K562 (cell line): Measurements from ENCODE around the gene JADE2. TPM values are rescaled to one million over a fixed set of nuclear protein-coding genes. Genes with fewer than 3 reads are reported as not detected.
A peak's percentile ranks its signal among the peaks of the same experiment; 100 is the strongest.

Experiments used
- BRCA1 ChIP-seq, 2 experiments: fragments of 450-650 bp in 1 of 2; sonication (generic) in 1 of 2; formaldehyde crosslinking in 1 of 2; IDR thresholded peaks; 2 replicates each; pipeline versions ENCODE4 v1.5.0 to v1.6.1; 2017 to 2020; ENCODE audit warnings: mild to moderate bottlenecking in 1 of 2, missing genetic modification reagents in 1 of 2
- KDM2B ChIP-seq: fragments of 250-450 bp; sonication (Bioruptor Pico); IDR thresholded peaks from 2 replicates; pipeline ENCODE4 v1.8.0; 2021; ENCODE audit warnings: mild to moderate bottlenecking, moderate library complexity
- KLF1 ChIP-seq: fragments of 450-650 bp; IDR thresholded peaks from 2 replicates; pipeline ENCODE4 v1.6.1; 2016; ENCODE audit warnings: missing genetic modification characterization, missing compliant biosample characterization
- PHF21A ChIP-seq: fragments of 450-650 bp; IDR thresholded peaks from 2 replicates; pipeline ENCODE4 v1.6.1; 2017; ENCODE audit warnings: low read depth, borderline replicate concordance
- ZNF184 ChIP-seq: sonication (generic); formaldehyde crosslinking; IDR thresholded peaks from 2 replicates; pipeline ENCODE4 v1.5.0; 2020; ENCODE audit warnings: missing genetic modification reagents
- ZNF561 ChIP-seq: fragments of 450-650 bp; formaldehyde crosslinking; conservative IDR thresholded peaks from 2 replicates; pipeline ENCODE4 v1.4.0; 2020; ENCODE audit warnings: mild to moderate bottlenecking, moderate library complexity
- ZNF830 ChIP-seq: fragments of 250-450 bp; sonication (Bioruptor Pico); IDR thresholded peaks from 2 replicates; pipeline ENCODE4 v1.5.0; 2021; ENCODE audit warnings: mild to moderate bottlenecking
- polyA plus RNA-seq, 8 experiments: library from polyadenylated mRNA; depleted of rRNA in 4 of 8; stranded (reverse) in 5 of 8; unstranded in 3 of 8; fragments of >200 nt; fragmentation: Nextera tagmentation in 2 of 8; fragmentation: Illumina TruSeq in 1 of 8; extraction: Ambion mirVana in 2 of 8; extraction: Trizol in 1 of 8; gene quantifications; 2 replicates each; pipeline versions ENCODE4 v1.2.1 to v1.2.3, GENCODE V29; 2011 to 2014; ENCODE audit warnings: inconsistent platforms in 1 of 8, missing spikeins in 1 of 8
- total RNA-seq, 7 experiments: library from RNA; depleted of rRNA in 6 of 7; stranded (reverse); fragments of >200 nt in 6 of 7; fragmentation: Illumina TruSeq in 2 of 7; extraction: Trizol in 2 of 7; gene quantifications; 2 replicates each; pipeline versions ENCODE4 v1.2.1 to v1.2.3, GENCODE V29; 2011 to 2021; ENCODE audit warnings: low replicate concordance in 1 of 7
- TF ChIP-seq, protein P1 (sequence below): fragments of 250-450 bp; sonication (Bioruptor Pico); IDR thresholded peaks from 2 replicates; pipeline ENCODE4 v1.4.0; 2020
- TF ChIP-seq, protein P2 (sequence below): sonication (generic); formaldehyde crosslinking; IDR thresholded peaks from 2 replicates; pipeline ENCODE4 v1.8.0; 2022; ENCODE audit warnings: missing genetic modification reagents, mild to moderate bottlenecking, moderate library complexity, borderline replicate concordance
- TF ChIP-seq, protein P3 (sequence below): sonication (generic); formaldehyde crosslinking; IDR thresholded peaks from 2 replicates; pipeline ENCODE4 v1.8.1; 2023; ENCODE audit warnings: mild to moderate bottlenecking, missing genetic modification reagents
- TF ChIP-seq, protein P4 (sequence below): fragments of 450-650 bp; IDR thresholded peaks from 2 replicates; pipeline ENCODE4 v1.6.1; 2016; ENCODE audit warnings: missing biosample characterization, missing genetic modification characterization
- TF ChIP-seq, protein P5 (sequence below): fragments of 450-650 bp; IDR thresholded peaks from 2 replicates; pipeline ENCODE4 v1.6.1; 2017; ENCODE audit warnings: antibody characterized with exemption, mild to moderate bottlenecking
- TF ChIP-seq, protein P6 (sequence below): sonication (generic); formaldehyde crosslinking; IDR thresholded peaks from 2 replicates; pipeline ENCODE4 v1.8.0; 2022; ENCODE audit warnings: mild to moderate bottlenecking, missing genetic modification reagents

Gene JADE2
- total and polyA plus RNA-seq, 9 of the 15 experiments (the other 6 are each of a cell fraction or from before 2014, with no cell fraction given): 0.50 to 23.3 (median 9.1) TPM

DNA sequence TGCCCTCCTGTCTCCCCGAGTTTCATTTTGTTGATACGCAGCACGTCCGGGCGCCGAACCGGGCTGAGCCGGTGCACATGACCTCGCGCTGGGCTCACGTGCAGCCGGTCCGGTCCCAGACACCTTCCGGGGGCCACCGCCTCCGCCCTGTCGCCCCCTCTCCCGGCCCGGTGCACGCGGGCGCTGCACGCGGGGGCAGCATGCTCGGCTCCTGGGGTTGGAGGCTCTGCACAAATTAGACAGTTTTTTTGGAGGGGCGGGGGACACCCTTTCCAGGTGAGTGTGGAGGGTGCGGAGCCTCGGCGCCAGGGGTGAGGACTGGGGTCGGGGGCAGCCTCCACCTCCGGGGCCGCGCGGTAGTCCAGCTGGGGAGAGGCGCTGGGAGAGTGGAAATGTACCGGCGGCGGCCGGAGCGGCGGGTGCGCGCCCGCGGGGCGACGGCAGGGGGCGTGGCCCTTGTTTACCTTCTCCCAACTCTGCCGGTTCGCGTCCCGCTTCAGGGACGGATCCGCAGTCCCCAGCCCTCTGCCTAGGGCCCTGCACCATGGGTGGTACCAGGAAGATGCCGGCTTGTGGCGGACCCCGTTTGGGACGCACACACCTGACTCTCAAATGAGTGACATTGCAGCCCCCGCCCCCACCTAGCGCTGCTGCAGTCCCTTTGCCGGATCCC is 1.1 kb downstream of the JADE2 start (continued):
- TF ChIP-seq, protein P1, sequence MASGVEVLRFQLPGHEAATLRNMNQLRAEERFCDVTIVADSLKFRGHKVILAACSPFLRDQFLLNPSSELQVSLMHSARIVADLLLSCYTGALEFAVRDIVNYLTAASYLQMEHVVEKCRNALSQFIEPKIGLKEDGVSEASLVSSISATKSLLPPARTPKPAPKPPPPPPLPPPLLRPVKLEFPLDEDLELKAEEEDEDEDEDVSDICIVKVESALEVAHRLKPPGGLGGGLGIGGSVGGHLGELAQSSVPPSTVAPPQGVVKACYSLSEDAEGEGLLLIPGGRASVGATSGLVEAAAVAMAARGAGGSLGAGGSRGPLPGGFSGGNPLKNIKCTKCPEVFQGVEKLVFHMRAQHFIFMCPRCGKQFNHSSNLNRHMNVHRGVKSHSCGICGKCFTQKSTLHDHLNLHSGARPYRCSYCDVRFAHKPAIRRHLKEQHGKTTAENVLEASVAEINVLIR (CRISPR knock-in tag): no peak
- TF ChIP-seq ZNF184 (CRISPR knock-in tag): no peak
- TF ChIP-seq, protein P2, sequence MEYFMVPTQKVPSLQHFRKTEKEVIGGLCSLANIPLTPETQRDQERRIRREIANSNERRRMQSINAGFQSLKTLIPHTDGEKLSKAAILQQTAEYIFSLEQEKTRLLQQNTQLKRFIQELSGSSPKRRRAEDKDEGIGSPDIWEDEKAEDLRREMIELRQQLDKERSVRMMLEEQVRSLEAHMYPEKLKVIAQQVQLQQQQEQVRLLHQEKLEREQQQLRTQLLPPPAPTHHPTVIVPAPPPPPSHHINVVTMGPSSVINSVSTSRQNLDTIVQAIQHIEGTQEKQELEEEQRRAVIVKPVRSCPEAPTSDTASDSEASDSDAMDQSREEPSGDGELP (CRISPR knock-in tag): peak; percentile 77
- no peak for TF ChIP-seq KDM2B (CRISPR knock-in tag)
- TF ChIP-seq, protein P3, sequence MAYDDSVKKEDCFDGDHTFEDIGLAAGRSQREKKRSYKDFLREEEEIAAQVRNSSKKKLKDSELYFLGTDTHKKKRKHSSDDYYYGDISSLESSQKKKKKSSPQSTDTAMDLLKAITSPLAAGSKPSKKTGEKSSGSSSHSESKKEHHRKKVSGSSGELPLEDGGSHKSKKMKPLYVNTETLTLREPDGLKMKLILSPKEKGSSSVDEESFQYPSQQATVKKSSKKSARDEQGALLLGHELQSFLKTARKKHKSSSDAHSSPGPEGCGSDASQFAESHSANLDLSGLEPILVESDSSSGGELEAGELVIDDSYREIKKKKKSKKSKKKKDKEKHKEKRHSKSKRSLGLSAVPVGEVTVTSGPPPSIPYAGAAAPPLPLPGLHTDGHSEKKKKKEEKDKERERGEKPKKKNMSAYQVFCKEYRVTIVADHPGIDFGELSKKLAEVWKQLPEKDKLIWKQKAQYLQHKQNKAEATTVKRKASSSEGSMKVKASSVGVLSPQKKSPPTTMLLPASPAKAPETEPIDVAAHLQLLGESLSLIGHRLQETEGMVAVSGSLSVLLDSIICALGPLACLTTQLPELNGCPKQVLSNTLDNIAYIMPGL (CRISPR knock-in tag): no peak; the same call in 1 of the 2 replicates
- TF ChIP-seq PHF21A: no peak
- TF ChIP-seq, protein P4, sequence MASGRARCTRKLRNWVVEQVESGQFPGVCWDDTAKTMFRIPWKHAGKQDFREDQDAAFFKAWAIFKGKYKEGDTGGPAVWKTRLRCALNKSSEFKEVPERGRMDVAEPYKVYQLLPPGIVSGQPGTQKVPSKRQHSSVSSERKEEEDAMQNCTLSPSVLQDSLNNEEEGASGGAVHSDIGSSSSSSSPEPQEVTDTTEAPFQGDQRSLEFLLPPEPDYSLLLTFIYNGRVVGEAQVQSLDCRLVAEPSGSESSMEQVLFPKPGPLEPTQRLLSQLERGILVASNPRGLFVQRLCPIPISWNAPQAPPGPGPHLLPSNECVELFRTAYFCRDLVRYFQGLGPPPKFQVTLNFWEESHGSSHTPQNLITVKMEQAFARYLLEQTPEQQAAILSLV (tag): no peak
- TF ChIP-seq, protein P5, sequence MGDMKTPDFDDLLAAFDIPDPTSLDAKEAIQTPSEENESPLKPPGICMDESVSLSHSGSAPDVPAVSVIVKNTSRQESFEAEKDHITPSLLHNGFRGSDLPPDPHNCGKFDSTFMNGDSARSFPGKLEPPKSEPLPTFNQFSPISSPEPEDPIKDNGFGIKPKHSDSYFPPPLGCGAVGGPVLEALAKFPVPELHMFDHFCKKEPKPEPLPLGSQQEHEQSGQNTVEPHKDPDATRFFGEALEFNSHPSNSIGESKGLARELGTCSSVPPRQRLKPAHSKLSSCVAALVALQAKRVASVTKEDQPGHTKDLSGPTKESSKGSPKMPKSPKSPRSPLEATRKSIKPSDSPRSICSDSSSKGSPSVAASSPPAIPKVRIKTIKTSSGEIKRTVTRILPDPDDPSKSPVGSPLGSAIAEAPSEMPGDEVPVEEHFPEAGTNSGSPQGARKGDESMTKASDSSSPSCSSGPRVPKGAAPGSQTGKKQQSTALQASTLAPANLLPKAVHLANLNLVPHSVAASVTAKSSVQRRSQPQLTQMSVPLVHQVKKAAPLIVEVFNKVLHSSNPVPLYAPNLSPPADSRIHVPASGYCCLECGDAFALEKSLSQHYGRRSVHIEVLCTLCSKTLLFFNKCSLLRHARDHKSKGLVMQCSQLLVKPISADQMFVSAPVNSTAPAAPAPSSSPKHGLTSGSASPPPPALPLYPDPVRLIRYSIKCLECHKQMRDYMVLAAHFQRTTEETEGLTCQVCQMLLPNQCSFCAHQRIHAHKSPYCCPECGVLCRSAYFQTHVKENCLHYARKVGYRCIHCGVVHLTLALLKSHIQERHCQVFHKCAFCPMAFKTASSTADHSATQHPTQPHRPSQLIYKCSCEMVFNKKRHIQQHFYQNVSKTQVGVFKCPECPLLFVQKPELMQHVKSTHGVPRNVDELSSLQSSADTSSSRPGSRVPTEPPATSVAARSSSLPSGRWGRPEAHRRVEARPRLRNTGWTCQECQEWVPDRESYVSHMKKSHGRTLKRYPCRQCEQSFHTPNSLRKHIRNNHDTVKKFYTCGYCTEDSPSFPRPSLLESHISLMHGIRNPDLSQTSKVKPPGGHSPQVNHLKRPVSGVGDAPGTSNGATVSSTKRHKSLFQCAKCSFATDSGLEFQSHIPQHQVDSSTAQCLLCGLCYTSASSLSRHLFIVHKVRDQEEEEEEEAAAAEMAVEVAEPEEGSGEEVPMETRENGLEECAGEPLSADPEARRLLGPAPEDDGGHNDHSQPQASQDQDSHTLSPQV: no peak
- TF ChIP-seq ZNF830 (CRISPR knock-in tag): peak; percentile 5; the same call in 1 of the 2 replicates
- TF ChIP-seq BRCA1 (IDR thresholded peaks at IDR 0.05): no peak
- TF ChIP-seq BRCA1 (CRISPR knock-in tag; IDR thresholded peaks at IDR 0.05): no peak
- TF ChIP-seq KLF1: peak; percentile 15; the same call in 1 of the 2 replicates
- TF ChIP-seq, protein P6, sequence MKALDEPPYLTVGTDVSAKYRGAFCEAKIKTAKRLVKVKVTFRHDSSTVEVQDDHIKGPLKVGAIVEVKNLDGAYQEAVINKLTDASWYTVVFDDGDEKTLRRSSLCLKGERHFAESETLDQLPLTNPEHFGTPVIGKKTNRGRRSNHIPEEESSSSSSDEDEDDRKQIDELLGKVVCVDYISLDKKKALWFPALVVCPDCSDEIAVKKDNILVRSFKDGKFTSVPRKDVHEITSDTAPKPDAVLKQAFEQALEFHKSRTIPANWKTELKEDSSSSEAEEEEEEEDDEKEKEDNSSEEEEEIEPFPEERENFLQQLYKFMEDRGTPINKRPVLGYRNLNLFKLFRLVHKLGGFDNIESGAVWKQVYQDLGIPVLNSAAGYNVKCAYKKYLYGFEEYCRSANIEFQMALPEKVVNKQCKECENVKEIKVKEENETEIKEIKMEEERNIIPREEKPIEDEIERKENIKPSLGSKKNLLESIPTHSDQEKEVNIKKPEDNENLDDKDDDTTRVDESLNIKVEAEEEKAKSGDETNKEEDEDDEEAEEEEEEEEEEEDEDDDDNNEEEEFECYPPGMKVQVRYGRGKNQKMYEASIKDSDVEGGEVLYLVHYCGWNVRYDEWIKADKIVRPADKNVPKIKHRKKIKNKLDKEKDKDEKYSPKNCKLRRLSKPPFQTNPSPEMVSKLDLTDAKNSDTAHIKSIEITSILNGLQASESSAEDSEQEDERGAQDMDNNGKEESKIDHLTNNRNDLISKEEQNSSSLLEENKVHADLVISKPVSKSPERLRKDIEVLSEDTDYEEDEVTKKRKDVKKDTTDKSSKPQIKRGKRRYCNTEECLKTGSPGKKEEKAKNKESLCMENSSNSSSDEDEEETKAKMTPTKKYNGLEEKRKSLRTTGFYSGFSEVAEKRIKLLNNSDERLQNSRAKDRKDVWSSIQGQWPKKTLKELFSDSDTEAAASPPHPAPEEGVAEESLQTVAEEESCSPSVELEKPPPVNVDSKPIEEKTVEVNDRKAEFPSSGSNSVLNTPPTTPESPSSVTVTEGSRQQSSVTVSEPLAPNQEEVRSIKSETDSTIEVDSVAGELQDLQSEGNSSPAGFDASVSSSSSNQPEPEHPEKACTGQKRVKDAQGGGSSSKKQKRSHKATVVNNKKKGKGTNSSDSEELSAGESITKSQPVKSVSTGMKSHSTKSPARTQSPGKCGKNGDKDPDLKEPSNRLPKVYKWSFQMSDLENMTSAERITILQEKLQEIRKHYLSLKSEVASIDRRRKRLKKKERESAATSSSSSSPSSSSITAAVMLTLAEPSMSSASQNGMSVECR (CRISPR knock-in tag): peak; percentile 77
- TF ChIP-seq ZNF561 (CRISPR knock-in tag): no peak
